ENCODE measurements around the gene CNTNAP2.

- TF ChIP-seq, protein P1, sequence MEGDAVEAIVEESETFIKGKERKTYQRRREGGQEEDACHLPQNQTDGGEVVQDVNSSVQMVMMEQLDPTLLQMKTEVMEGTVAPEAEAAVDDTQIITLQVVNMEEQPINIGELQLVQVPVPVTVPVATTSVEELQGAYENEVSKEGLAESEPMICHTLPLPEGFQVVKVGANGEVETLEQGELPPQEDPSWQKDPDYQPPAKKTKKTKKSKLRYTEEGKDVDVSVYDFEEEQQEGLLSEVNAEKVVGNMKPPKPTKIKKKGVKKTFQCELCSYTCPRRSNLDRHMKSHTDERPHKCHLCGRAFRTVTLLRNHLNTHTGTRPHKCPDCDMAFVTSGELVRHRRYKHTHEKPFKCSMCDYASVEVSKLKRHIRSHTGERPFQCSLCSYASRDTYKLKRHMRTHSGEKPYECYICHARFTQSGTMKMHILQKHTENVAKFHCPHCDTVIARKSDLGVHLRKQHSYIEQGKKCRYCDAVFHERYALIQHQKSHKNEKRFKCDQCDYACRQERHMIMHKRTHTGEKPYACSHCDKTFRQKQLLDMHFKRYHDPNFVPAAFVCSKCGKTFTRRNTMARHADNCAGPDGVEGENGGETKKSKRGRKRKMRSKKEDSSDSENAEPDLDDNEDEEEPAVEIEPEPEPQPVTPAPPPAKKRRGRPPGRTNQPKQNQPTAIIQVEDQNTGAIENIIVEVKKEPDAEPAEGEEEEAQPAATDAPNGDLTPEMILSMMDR (IDR thresholded peaks at IDR 0.05), result no peak
- no peak for TF ChIP-seq POLR2AphosphoS5 (IDR thresholded peaks at IDR 0.05)
Observed at GRCh38 chr7:147199868-147200267, 1083.3 kb downstream of the CNTNAP2 start.

All from stomach (tissue), 4 donors.